Retina (tissue), 1 donor: Measurements from ENCODE around the gene GMEB1.
A peak's percentile ranks its signal among the peaks of the same experiment; 100 is the strongest.
"Not testable (repeated sequence)": the region's sequence is repeated elsewhere in the genome, so short reads cannot be mapped to it uniquely, and the experiment has no call there.

Experiments used
- DNase-seq: peaks from one replicate; pipeline ENCODE4 v3.0.0-alpha.2; 2016

GMEB1 gene

GRCh38 chr1:28668191-28668955 lies at the start of gene GMEB1:
TSS of gene GMEB1 (plus strand) at chr1:28668784. CDS start at chr1:28683613, 14,829 bp downstream.
- peak; percentile 89 for DNase-seq

- no peak for DNase-seq
Observed at GRCh38 chr1:28631713-28632112, 36.9 kb upstream of the GMEB1 start.

- DNase-seq: no peak
Observed at GRCh38 chr1:28632560-28632959, 36.0 kb upstream of the GMEB1 start.

- DNase-seq: no peak
Observed at GRCh38 chr1:28640766-28641165, 27.8 kb upstream of the GMEB1 start.

GRCh38 chr1:28642056-28642846 lies 26.3 kb upstream of the GMEB1 start:
- DNase-seq: no peak

- peak; percentile 99 for DNase-seq
Observed at GRCh38 chr1:28642847-28643635, 25.5 kb upstream of the GMEB1 start, which contains the start of gene TAF12. TSS of gene TAF12 (minus strand) at chr1:28643067. CDS start at chr1:28622081, 20,986 bp downstream.

GRCh38 chr1:28644494-28644893 lies 24.1 kb upstream of the GMEB1 start:
- no peak for DNase-seq

- DNase-seq: not testable (repeated sequence)
Observed at GRCh38 chr1:28645406-28645805, 23.2 kb upstream of the GMEB1 start.

GRCh38 chr1:28646040-28646439 lies 22.5 kb upstream of the GMEB1 start:
- no peak for DNase-seq

GRCh38 chr1:28648008-28648473 lies 20.5 kb upstream of the GMEB1 start:
- DNase-seq: peak; percentile 99

- DNase-seq: peak; percentile 99
Observed at GRCh38 chr1:28648474-28649198, 19.9 kb upstream of the GMEB1 start, which contains the start of gene RNU11. TSS of gene RNU11 (plus strand) at chr1:28648600.

- not testable (repeated sequence) for DNase-seq
Observed at GRCh38 chr1:28653063-28653462, 15.5 kb upstream of the GMEB1 start.

GRCh38 chr1:28653870-28654269 lies 14.7 kb upstream of the GMEB1 start:
- not testable (repeated sequence) for DNase-seq

GRCh38 chr1:28655448-28656311 lies 12.9 kb upstream of the GMEB1 start:
- not testable (repeated sequence) for DNase-seq

- DNase-seq: no peak
Observed at GRCh38 chr1:28656335-28656734, 12.2 kb upstream of the GMEB1 start.

GRCh38 chr1:28663871-28664470 lies 4.6 kb upstream of the GMEB1 start:
- no peak for DNase-seq

GRCh38 chr1:28666806-28667205 lies 1.8 kb upstream of the GMEB1 start:
- no peak for DNase-seq

GRCh38 chr1:28668956-28669723 lies 556 bp downstream of the GMEB1 start:
- DNase-seq: peak; percentile 79

GRCh38 chr1:28671254-28671780 lies 2.7 kb downstream of the GMEB1 start:
- no peak for DNase-seq

GRCh38 chr1:28672971-28673370 lies 4.4 kb downstream of the GMEB1 start:
- DNase-seq: not testable (repeated sequence)
